Chondrocyte (in vitro differentiated cells): ENCODE measurements around the gene RAP1GDS1. TPM values are rescaled to one million over a fixed set of nuclear protein-coding genes. Genes with fewer than 3 reads are reported as not detected.

ENCODE experiments used
- DNase-seq: peaks from one replicate; pipeline ENCODE4 v3.0.0; 2021; ENCODE audit warnings: mixed read lengths, low spot score
- H3K27ac Mint-ChIP-seq: one replicate; pipeline ENCODE4 v1.8.0; 2021; ENCODE audit warnings: mild to moderate bottlenecking, moderate library complexity, mixed read lengths; ENCODE audit not compliant: unreplicated experiment
- H3K27me3 Mint-ChIP-seq: 2 replicates; pipeline ENCODE4 v1.8.0; 2021; ENCODE audit warnings: low read depth, mixed read lengths
- H3K36me3 Mint-ChIP-seq: 2 replicates; pipeline ENCODE4 v1.8.0; 2021; ENCODE audit warnings: low read depth, mixed read lengths
- H3K4me1 Mint-ChIP-seq: 2 replicates; pipeline ENCODE4 v1.8.0; 2021; ENCODE audit warnings: low read depth, mild to moderate bottlenecking, mixed read lengths
- H3K4me3 Mint-ChIP-seq: one replicate; pipeline ENCODE4 v1.8.0; 2021; ENCODE audit warnings: mild to moderate bottlenecking, moderate library complexity, mixed read lengths; ENCODE audit not compliant: unreplicated experiment
- H3K9me3 Mint-ChIP-seq: 2 replicates; pipeline ENCODE4 v1.8.0; 2021; ENCODE audit warnings: low read depth, mixed read lengths
- CTCF ChIP-seq: fragments of 200-600 bp; sonication (generic); IDR thresholded peaks from 2 replicates; pipeline ENCODE4 v1.5.0; 2021; ENCODE audit warnings: antibody characterized with exemption, mild to moderate bottlenecking, moderate library complexity
- total RNA-seq: library from RNA; stranded (reverse); gene quantifications from 3 replicates; pipeline ENCODE4 v1.2.1, GENCODE V29; 2021

The RAP1GDS1 gene
- total RNA-seq, 1 donor from 2014 or later: 89.5 TPM

- Mint-ChIP-seq H3K36me3 (no peaks in the 10 kb centered on the region), H3K4me1 (peaks cover 51% of the 10 kb centered on the region), H3K27me3 (no peaks in the 10 kb centered on the region), H3K4me3 (peak overlapping the region; percentile 96), H3K9me3 (peaks cover 5% of the 10 kb centered on the region), H3K27ac (peak overlapping the region; percentile 99)
- TF ChIP-seq CTCF: no peak
- no peak for DNase-seq
Observed at GRCh38 chr4:98262431-98262830, 1.2 kb downstream of the RAP1GDS1 start.

DNA sequence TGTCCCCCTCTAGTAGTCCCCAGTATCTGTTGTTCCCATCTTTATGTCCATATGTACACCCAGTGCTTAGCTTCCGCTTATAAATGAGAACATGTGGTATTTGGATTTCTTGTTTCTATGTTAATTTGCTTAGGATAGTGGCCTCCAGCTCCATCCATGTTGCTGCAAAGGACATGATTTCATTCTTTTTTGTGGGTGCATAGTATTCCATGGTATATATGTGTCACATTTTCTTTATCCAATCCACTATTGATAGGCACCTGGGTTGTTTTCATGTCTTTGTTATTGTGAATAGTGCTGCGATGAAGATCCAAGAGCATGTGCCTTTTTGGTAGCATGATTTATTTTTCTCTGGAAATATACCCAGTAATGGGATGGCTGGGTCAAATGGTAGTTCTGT, 6.3 kb downstream of the RAP1GDS1 start:
- Mint-ChIP-seq H3K27ac (peak overlapping the region; percentile 22), H3K36me3 (peaks cover 10% of the 10 kb centered on the region)
- no peak for DNase-seq

GRCh38 chr4:98275145-98275544, 14.0 kb downstream of the RAP1GDS1 start:
- DNase-seq: no peak
- Mint-ChIP-seq H3K4me3 (no peak overlapping the region), H3K27ac (peak overlapping the region; percentile 29), H3K9me3 (peaks cover 16% of the 10 kb centered on the region), H3K4me1 (peaks cover 6% of the 10 kb centered on the region), H3K27me3 (no peaks in the 10 kb centered on the region), H3K36me3 (peaks cover 13% of the 10 kb centered on the region)
- no peak for TF ChIP-seq CTCF

More for the DNA sequence above, 6.3 kb downstream of the RAP1GDS1 start:
- no peak for TF ChIP-seq CTCF
- Mint-ChIP-seq H3K27me3 (no peaks in the 10 kb centered on the region), H3K4me3 (no peak overlapping the region), H3K9me3 (peaks cover 15% of the 10 kb centered on the region), H3K4me1 (peaks cover 37% of the 10 kb centered on the region)

GRCh38 chr4:98283219-98284189, 22.3 kb downstream of the RAP1GDS1 start:
- Mint-ChIP-seq H3K4me1 (peaks cover 21% of the 10 kb centered on the region), H3K4me3 (no peak overlapping the region), H3K27ac (peak overlapping the region; percentile 41), H3K27me3 (no peaks in the 10 kb centered on the region), H3K36me3 (peaks cover 4% of the 10 kb centered on the region), H3K9me3 (peaks cover 4% of the 10 kb centered on the region)
- no peak for TF ChIP-seq CTCF
- no peak for DNase-seq

DNA sequence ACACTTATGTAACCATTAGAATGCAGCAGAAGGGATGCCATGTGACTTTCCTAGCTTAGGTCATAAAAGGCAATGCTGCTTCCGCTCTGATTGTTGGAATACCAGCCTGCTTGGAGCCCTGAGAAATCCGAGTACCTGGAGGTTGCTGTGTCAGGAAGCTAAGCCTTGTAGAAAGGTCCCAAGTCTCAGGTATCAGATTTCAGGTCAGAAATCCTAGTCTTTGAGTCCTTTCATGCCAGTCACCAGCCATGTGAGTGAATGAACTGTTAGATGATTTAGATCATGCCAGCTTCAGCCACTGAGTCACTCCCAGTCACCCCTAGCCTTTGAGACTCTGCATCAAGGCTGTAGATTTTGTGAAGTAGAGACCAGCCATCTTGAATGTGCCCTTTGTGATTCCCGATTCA, 23.5 kb downstream of the RAP1GDS1 start:
- no peak for TF ChIP-seq CTCF
- Mint-ChIP-seq H3K4me1 (peaks cover 31% of the 10 kb centered on the region), H3K9me3 (peaks cover 4% of the 10 kb centered on the region), H3K4me3 (no peak overlapping the region), H3K36me3 (peaks cover 4% of the 10 kb centered on the region), H3K27ac (peak overlapping the region; percentile 42), H3K27me3 (no peaks in the 10 kb centered on the region)
- no peak for DNase-seq
